SK-N-MC (cell line): ENCODE results near the gene ARHGAP26.

Experiments
- EZH2 ChIP-seq: fragments of 200-600 bp; sonication (generic); IDR thresholded peaks from one replicate; pipeline ENCODE4 v1.6.1; 2017; ENCODE audit warnings: antibody characterized with exemption
- FOXP2 ChIP-seq: optimal IDR thresholded peaks from 2 replicates; pipeline ENCODE3; 2011; ENCODE audit warnings: mild to moderate bottlenecking, moderate library complexity; ENCODE audit not compliant: insufficient read depth; ENCODE audit errors: extremely low read length, control extremely low read depth
- POLR2AphosphoS5 ChIP-seq: IDR thresholded peaks from 2 replicates; pipeline ENCODE4 v1.6.1; 2012; ENCODE audit warnings: mild to moderate bottlenecking, low read depth, low read length, borderline replicate concordance

- TF ChIP-seq EZH2: no peak
- TF ChIP-seq POLR2AphosphoS5: no peak
- TF ChIP-seq FOXP2: no peak
Observed at GRCh38 chr5:142834504-142834903, 64.3 kb downstream of the ARHGAP26 start.
